HG02623 (cell line): ENCODE measurements around the gene ZNF626.
"Not testable (repeated sequence)": the region's sequence is repeated elsewhere in the genome, so short reads cannot be mapped to it uniquely, and the experiment has no call there.

Experiments used
- ATAC-seq: cut with Tn5 transposase; IDR thresholded peaks from one replicate; pipeline ENCODE4 v1.9.1; 2021; ENCODE audit warnings: moderate library complexity; ENCODE audit not compliant: unreplicated experiment

The ZNF626 gene

DNA sequence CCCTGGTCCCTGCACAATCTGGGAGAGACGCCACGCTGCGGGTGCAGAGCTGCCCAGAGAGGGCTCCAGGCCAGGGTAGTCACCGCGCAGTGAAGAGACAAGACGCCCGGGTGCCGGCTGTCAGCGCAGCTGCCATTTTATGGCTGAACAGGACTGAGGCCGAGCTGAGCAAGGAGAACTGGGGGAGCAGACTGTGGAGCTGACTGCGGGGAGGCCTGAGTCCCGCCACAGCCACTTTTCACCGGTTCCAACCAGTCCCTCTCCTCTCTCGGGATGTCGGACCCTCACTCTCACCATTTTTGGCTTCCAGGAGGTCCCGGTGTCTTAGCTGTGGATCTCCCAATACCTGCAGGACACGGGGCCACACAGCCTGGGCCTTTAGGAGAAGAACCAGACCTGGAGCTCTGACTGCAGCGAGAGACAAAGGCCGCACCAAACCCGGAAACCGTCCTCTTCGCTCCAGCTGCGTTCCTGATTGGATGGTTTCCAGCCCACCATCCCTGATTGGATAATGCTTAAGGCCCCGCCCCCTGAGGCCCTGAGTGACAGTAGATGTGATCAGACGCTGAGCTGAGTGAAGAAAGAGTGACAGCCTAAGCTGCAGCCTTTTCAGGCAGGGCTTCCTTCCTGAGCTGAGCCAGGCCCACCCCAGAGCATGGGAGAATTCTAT, at the start of gene ZNF626:
Gene ZNF626 (minus strand): TSS at position 422 of the 670 bp plus-strand sequence. CDS start 125 bp downstream, at position 297.
- peak; percentile 98 for ATAC-seq

GRCh38 chr19:20669263-20669662, 7.9 kb upstream of the ZNF626 start:
- ATAC-seq: no peak

DNA sequence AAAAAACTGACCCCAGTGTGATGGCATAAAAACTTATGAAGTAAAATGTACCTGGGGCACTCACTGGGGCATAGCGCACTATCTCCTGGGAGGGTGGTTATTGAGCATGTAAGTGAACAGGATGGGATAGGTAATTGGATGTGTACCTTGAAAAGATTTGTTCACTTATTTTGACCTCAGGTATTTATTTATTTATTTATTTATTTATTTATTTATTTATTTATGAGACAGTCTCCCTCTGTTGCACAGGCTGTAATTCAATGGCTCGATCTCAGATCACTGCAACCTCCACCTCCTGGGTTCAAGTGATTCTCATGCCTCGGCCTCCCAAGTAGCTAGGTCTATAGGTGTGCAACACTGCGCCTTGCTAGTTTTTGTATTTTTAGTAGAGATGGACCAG, 5.9 kb upstream of the ZNF626 start:
- ATAC-seq: no peak

GRCh38 chr19:20664901-20665781, 3.8 kb upstream of the ZNF626 start:
- no peak for ATAC-seq

DNA sequence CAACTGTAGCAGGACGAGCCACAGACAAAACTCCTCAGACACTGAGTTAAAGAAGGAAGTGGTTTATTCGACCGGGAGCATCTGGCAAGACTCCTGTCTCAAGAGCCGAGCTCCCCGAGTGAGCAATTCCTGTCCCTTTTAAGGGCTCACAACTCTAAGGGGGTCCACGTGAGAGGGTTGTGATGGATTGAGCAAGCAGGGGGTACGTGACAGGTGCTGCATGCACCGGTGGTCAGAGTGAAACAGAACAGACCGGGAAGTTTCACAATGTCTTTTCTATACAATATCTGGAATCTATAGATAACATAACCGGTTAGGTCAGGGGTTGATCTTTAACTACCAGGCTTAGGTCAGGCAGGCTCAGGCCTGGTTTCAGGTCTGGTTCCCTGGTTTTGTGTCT, 3.1 kb upstream of the ZNF626 start:
- not testable (repeated sequence) for ATAC-seq

DNA sequence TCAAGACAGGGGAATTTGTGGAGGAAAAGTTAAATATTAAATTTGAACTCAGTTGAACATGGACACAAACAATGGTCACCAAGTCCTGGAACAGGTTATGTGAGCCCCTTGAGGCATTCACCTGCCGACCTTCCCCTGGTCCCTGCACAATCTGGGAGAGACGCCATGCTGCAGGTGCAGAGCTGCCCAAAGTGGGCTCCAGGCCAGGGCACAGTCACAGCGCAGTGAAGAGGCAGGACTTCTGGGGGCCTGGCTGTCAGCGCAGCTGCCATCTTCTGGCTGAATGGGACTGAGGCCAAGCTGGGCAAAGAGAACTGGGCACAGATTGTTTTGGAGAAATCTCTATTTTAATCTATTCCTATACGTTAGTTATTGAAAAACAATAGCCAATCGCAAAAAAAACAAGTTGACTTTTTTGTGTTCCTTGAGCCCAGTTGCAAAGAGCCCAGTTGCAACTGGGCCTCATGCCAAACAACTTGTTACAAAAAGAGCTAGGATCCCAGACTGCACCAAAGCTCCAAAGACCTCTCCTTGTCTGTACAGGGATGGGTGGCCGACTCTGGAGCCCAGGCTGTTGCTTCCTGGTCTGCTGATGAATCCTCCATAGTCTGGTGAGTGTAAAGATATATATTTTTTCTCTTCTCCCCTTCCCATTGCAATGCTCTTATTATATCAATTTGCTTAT, 1.2 kb upstream of the ZNF626 start:
- ATAC-seq: no peak

- no peak for ATAC-seq
Measured at GRCh38 chr19:20660473-20661140, 764 bp downstream of the ZNF626 start.

DNA sequence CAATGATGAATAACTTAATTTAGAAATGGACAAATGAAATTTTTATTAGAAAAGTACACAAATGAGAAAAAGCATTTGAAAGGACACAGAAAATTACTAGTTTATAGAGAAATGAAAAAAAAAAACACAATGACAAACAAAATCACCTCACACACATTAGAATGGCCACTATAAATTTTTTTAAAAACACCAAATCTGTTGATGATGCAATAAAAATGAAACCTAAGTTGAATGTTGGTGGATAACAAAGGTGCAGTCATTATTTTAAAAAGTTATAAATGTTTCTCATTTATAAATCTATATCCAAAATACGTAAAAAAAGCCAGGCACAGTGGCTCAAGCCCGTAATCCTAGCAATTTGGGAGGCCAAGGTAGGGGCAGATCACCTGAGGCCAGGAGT, 20.8 kb downstream of the ZNF626 start:
- no peak for ATAC-seq

- ATAC-seq: no peak
Measured at GRCh38 chr19:20640023-20640422, 21.3 kb downstream of the ZNF626 start.

DNA sequence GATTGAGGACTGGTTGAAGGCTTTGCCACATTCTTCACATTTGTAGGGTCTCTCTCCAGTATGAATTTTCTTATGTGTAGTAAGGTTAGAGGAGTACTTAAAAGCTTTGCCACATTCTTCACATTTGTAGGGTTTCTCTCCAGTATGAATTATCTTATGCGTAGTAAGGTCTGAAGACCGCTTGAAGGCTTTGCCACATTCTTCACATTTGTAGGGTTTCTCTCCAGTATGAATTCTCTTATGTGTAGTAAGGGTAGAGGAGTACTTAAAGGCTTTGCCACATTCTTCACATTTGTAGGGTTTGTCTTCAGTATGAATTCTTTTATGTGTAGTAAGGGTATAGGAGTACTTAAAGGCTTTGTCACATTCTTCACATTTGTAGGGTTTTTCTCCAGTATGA, 36.8 kb downstream of the ZNF626 start:
- not testable (repeated sequence) for ATAC-seq

DNA sequence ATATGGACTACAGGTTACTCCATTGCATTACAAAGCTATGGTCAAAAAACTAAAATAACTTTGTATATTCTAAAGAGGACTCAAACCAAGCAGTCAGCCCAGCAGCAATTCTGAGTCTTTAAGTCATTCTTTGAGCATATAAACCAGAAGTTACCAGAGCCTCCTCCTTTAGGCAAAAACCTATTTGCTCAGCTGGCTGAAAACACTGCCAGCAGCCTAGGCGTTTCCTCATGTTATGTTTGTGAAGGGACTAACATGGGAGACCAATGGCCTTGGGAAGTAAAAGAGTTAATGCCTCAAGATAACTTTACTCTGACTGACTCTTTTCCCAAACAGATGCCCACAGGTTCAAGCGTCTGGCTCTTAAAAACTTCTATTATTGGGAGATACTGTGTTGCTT, 45.3 kb downstream of the ZNF626 start:
- no peak for ATAC-seq

GRCh38 chr19:20614971-20615370, 46.4 kb downstream of the ZNF626 start:
- ATAC-seq: not testable (repeated sequence)

GRCh38 chr19:20612711-20613316, 48.6 kb downstream of the ZNF626 start:
- no peak for ATAC-seq

DNA sequence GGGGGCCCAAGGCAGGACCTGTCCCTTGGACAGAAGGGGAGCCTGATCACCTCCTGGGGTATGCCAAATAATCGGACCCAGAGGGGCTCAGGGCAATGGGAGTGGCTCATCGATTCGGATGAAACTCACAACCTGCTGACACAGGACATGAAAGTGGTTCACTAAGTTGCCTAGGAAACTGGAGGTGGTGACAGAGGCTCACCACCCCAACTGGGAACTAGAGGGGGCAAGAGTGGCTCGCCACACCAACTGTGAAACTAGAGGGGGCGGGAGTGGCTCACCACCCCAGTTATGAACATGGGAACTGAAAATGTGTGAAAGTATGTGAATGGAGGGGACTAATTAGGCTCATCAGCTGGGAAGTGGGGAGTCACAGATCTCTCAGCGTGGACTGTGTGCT, 49.5 kb downstream of the ZNF626 start:
- no peak for ATAC-seq

DNA sequence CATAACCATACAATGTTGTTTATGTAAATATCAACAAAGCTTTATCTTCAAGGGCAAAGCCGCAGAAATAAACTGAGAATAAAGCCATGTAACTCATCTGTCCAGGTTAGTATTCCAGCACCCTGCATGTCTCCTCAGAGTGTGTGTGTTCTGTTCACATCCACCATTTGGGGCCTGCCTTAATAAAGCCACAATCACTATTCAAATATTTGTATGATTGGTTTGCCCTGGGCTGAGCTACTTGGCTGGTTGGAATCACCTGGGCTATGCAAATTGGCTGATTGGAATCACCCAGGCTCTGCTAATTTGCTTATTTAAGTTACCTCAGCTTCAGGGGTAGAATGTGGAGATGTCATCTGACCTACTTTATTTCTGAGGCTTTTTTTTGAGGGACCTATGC, 53.4 kb downstream of the ZNF626 start:
- no peak for ATAC-seq
